NCI-H2227 (cell line): ENCODE data around the gene PRXL2B.
A peak's percentile ranks its signal among the peaks of the same experiment; 100 is the strongest.
"Not testable (repeated sequence)": the region's sequence is repeated elsewhere in the genome, so short reads cannot be mapped to it uniquely, and the experiment has no call there.

Experiments
- DNase-seq: peaks from one replicate; lab custom pipeline; 2025; ENCODE audit not compliant: unreplicated experiment; lab: John Stamatoyannopoulos, UW

PRXL2B gene

GRCh38 chr1:2550309-2550861, 36.2 kb upstream of the PRXL2B start:
- not testable (repeated sequence) for DNase-seq

DNA sequence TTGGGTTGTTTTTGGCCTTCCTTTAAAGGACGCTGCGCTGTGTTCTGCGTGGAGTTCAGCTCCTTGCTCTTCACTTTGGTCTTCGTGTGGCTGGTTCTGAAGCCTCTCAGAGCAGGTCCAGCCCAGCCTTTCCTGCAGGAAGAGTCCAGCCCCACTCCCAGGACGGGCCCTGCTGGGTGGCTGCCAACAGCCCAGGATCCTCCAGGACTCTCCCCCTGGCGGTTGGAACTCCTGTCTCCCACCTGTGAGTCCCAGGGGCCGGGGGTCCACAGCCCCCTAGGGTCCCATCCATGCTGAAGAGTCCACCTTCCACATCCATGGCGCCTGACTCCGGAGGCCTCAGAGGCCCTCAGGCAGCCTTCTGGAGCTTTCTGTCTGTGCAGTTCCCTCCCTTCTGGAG, 35.0 kb upstream of the PRXL2B start:
- DNase-seq = not testable (repeated sequence)

DNA sequence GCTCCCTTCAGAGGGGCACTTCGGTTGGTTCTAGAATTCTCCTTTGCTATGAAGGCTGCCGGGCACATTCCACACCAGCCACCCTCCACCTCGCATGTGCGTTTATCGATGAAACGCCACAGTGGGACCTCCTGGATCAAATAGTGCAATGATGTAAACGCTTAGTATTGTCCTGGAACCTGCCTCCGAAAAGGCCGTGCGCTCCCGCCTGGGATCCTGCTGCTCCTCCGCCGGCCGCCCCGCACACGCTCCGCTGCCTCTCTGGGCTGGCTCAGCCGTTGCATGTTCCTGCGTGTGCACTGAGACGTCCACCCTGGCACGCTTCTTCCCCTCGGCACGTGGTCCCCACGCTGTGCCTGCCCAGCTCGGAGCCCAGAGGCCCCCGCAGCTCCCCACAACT, 34.4 kb upstream of the PRXL2B start:
- no peak for DNase-seq

- not testable (repeated sequence) for DNase-seq
These were observed 33.5 kb upstream of the PRXL2B start for GRCh38 chr1:2553076-2553475.

DNA sequence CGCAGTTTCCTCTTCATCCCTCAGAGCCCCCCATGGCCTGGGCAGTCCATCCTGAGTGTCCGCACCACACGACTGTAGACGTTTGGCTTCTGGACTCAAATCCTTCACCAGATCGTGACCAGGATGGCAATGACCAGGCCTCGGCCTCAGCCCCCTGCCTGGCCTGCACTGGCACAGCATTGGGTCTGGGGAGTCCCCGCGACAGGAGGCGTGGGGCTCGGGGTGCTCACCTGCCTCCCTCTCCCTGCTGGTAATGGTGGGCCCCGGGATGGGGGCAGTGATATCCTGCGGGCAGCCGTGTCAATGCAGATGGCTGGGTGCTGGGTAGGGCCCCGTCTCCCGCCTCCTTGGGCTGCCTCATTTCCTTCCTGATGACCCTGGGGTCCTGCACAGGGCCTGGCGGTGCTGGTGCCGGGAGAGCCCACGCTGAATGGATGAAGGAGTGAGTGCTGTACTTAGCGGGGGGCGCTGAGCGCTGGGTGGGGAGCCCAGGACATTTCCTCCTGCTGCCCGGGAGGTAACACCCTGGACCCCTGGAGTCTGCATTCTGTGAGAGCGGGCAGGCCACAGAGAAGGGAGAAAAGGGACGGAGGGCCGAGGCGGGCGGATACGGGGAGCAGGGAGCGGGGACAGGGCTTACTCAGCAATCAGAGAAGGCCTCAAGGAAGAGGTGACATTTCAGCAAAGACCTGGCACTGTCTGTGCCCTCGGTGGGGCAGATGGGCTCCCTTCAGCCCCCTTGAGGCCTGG, 32.5 kb upstream of the PRXL2B start:
- no peak for DNase-seq

DNA sequence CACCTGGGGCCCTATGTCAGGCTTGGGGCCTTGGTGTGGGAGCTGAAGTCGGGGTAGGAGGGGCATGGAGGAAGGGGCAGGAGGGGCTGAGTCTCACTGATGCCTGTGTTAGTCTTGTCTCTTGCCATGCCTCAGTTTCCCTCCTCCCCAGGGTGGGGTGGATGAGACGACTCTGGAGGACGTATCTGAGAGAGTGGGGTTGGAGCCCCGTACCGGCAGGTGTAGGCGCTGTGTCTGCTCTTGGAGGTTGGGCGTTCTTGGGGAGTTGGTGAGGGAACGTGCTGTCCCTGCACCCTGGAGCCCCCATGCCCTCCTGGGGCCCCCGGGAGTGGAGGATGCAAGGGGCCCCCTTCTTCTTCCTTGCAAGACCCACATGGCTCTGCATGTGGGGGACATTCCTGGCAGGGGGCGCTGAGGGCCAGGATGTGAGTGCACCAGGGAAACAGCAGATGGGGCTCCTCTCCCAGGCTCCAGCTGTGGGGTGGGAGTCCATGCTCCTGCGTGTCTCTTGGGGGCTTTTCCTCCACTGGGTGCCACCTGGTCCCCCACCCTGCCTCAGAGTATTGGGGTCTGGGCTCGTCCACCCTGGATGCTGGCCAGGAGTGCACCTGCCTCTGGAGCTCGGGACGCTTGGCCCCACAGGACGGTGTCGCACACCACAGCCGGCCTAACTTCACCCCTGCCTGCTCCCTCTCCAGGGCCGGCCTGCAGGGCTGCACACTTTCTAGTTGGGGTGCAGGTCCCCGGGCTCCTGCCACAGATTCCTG, 31.8 kb upstream of the PRXL2B start:
- DNase-seq = no peak

GRCh38 chr1:2555634-2556276, 30.8 kb upstream of the PRXL2B start:
- no peak for DNase-seq

DNA sequence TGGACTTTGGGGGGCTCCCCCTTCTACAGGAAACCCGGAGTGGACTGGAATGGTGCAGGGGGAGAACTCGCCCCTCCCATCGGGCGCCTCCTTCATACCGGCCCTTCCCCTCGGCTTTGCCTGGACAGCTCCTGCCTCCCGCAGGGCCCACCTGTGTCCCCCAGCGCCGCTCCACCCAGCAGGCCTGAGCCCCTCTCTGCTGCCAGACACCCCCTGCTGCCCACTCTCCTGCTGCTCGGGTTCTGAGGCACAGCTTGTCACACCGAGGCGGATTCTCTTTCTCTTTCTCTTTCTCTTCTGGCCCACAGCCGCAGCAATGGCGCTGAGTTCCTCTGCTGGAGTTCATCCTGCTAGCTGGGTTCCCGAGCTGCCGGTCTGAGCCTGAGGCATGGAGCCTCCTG, 30.3 kb upstream of the PRXL2B start, which contains the start of gene TNFRSF14:
TNFRSF14 (plus strand) TSS at position 95 of the 401 bp plus-strand sequence; CDS start at position 389, 294 bp downstream.
- peak; percentile 27 for DNase-seq

DNA sequence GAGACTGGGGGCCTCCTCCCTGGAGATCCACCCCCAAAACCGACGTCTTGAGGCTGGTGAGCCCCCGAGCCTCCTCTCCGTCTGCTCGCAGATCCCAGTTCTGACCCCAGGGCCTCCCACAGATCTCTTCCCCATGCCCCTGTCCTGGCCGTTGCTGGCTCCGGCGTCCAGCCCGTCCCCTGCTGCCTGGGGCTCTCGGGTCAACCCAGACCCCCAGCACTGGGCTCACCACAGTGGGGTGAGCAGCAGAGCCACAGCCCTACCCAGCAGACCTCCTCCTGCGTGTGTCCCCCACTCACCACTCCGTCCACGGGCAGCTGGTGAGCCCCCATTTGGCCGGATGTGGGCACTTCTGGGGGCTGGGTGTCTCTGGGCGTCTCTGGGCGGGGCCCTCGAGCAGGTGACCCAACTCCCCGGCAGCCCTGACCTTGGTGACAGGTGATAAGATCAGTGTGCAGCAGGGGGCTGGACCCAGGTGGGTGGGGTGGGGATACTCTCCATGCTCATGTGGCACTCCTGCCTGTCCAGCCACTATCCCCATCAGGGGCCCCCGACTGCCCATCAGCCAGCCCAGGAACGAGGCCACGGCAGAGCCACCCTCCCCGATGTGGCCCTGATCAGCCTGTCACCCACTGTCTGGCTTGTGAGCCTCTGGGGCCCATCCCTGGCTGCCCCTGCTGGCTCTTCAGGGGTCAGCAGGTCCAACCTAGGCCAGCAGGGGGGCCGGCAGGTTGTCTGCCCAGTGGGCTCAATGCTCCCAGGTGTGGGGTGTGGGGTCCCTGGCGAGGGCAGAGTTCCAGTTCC, 29.7 kb upstream of the PRXL2B start:
- no peak for DNase-seq

DNA sequence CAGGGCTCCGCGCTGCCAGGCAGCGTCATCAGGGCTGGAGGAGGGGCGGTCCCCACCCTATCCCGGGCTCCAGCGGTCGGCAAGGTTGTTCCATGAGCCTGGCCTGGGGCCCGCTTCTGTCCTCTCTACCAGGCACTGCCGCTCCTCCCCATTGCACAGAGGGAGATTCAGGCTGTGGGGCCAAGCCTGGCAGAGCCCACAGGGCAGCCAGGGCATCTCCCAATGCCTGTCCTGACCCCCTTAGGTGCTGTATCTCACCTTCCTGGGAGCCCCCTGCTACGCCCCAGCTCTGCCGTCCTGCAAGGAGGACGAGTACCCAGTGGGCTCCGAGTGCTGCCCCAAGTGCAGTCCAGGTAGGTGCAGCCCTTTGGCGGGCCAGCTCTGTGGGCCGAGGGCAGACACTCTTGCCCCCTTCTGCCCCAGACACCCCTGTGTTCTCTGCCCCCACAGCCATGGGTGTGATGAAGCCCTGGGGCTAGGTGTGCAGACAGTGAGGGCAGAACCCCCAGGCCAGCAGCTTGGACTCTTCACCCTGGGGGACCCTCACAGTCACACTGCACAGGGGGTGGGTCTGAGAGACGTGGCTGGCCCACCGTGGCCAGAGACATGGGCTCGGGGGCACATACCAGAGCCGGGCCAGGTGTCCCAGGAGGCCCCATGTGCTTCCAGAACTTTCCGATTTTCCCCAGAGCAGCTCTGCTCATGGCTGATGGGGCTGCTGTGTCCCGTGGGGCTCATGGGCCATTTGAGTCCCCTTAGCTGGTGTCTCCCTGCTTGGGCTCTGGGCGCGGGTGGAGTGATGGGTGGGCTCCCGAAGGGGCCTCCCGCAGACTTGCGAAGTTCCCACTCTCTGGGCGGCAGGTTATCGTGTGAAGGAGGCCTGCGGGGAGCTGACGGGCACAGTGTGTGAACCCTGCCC, 28.8 kb upstream of the PRXL2B start:
- DNase-seq = no peak

DNA sequence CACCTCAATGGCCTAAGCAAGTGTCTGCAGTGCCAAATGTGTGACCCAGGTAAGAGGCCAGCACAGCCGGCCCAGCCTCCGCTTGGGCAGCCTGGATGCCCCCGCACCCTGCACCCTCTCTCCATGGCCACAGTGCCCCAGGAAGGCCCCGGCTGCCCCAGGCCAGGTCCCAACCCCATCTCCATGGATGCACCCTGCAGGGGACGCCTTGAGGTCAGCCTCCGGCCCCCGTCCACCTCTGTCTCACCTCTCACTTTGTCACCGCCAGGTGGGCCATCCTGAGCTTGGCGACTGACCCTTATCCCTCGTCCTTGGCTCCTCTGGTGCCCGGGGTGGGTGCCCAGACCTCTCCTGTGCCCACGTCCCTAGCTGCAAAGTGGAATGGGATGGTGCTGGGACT, 28.2 kb upstream of the PRXL2B start:
- no peak for DNase-seq

DNA sequence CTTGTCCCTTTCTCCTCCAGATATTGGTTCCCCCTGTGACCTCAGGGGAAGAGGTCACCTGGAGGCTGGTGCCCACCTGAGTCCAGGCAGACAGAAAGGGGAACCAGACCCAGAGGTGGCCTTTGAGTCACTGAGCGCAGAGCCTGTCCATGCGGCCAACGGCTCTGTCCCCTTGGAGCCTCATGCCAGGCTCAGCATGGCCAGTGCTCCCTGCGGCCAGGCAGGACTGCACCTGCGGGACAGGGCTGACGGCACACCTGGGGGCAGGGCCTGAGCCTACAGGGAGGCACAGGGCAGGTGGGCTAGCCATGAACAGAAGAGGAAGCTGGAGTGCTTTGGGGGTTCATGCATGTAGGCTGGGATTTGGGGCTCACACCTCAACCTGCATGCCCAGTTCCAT, 27.7 kb upstream of the PRXL2B start:
- no peak for DNase-seq

GRCh38 chr1:2559509-2560298, 26.9 kb upstream of the PRXL2B start:
- no peak for DNase-seq

GRCh38 chr1:2560299-2561073, 26.1 kb upstream of the PRXL2B start:
- DNase-seq = no peak

DNA sequence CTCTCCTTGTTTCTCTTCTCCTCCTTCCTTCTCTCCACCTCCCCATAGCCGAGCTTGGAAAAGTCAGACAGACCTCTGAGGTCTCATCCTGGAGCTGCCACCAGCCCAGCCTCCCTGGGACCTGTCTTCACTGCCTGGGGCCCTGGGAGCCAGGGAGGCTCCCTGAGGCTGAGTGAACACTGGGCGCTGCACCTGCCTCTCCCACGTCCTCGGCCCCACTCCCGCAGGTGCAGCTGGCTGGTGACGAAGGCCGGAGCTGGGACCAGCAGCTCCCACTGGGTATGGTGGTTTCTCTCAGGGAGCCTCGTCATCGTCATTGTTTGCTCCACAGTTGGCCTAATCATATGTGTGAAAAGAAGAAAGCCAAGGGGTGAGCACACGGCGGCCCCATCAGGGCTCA, 25.1 kb upstream of the PRXL2B start:
- DNase-seq = no peak

DNA sequence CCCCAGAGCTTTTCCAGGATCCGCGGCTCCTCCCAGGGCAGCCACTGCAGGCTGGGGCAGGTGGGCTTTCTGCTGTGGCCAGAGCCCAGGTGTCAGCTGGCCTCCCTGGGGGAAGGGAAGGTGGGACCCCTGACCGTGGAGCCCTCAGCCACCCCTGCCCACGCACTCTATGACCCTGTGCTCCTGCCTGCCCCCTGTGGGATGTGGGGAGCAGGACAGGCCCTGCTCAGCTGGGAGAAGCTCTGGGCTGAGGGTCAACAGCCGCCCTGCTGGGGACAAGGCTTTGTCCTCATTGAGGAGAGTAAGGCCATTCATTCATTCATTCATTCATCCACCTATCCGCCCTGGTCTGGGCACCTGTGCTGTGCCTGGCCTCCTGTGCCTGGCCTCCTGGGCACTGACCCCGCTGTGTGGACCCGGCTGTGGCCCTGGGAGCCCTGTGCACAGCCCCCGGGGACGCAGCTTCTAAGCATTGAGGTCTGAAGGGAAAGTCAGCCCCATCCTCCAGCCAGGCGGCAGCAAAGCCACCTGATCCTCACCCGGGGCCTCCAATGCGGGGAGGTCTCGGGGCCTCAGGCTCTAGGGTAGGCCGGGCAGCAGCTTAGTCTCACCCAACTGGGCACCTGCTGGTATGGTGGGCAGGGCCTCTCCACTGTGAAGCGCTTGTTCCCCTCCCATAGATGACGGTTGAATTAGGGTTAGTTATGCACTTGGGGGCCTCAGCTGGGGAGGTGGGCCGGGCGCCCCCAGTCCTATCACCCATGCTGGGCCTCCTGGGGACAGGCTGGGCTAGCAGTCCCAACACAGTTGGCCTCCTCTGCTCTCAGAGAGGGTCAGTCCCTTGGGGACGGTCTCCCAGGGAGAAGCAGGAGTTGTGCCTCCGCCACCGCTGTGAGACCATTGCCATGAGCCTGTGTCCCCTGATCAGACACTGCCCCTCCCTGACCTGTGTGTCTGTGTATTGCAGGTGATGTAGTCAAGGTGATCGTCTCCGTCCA, 24.4 kb upstream of the PRXL2B start:
- no peak for DNase-seq

DNA sequence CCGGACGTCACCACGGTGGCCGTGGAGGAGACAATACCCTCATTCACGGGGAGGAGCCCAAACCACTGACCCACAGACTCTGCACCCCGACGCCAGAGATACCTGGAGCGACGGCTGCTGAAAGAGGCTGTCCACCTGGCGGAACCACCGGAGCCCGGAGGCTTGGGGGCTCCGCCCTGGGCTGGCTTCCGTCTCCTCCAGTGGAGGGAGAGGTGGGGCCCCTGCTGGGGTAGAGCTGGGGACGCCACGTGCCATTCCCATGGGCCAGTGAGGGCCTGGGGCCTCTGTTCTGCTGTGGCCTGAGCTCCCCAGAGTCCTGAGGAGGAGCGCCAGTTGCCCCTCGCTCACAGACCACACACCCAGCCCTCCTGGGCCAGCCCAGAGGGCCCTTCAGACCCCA, 23.4 kb upstream of the PRXL2B start:
- no peak for DNase-seq
